Mucosa of stomach (tissue), 1 donor: ENCODE results near the gene SKP2.
"Not testable (repeated sequence)": the region's sequence is repeated elsewhere in the genome, so short reads cannot be mapped to it uniquely, and the experiment has no call there.

ENCODE experiments used
- H3K27me3 ChIP-seq: one replicate; pipeline ENCODE4 v1.7.0; 2013; ENCODE audit warnings: mild to moderate bottlenecking, low read length; ENCODE audit not compliant: control insufficient read depth, insufficient read depth
- H3K36me3 ChIP-seq: one replicate; pipeline ENCODE4 v1.7.0; 2013; ENCODE audit warnings: low read length; ENCODE audit not compliant: control insufficient read depth, insufficient read depth
- H3K4me1 ChIP-seq: one replicate; pipeline ENCODE4 v1.7.0; 2013; ENCODE audit warnings: mild to moderate bottlenecking, low read length; ENCODE audit not compliant: control insufficient read depth, insufficient read depth
- H3K4me3 ChIP-seq: one replicate; pipeline ENCODE4 v1.7.0; 2013; ENCODE audit warnings: low read length
- H3K9ac ChIP-seq: one replicate; pipeline ENCODE4 v1.7.0; 2013; ENCODE audit warnings: mild to moderate bottlenecking, low read length, moderate library complexity
- H3K9me3 ChIP-seq: one replicate; pipeline ENCODE4 v1.7.0; 2013; ENCODE audit warnings: mild to moderate bottlenecking, low read length, moderate library complexity; ENCODE audit not compliant: control insufficient read depth
- donor health status: Pancreatic carcinoma.

The SKP2 gene

DNA sequence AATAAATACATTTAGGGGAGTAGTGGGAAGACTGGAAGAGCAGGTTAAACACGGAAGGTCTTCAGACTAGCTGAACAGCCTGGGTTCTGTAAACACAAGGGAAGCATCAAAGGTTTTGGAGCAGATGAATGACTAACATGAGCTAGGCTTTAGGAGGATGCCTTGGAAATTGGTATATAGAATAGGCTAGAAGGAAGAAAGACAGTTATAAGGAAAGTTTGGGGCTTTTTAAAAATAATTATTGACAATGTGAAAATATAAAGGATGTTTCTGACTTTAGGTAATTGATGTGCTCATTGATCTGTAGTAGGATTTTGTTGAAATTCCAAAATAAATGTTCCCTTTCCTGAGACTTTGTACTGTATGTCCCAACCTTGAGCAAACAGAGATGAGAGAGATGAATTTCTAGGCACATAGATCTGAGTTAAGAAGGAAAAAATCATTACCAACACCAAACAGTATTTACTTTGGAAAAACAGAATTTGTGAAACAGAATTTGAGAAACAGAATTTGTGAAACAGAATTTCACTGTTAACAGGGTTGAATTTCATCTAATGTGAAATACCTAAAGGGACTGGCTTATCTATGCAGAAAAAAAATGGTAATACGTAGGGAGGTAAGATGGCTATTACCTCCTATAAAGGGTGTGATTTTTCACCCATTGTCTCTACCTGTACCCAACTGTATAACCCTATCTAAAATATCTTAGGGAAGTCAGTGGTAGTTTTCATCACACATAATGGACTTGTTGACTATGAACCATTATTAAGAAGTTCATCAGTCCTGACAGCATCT is 28.8 kb downstream of the SKP2 start:
- no peak overlapping the region for H3K9ac ChIP-seq
- H3K36me3 ChIP-seq = no peaks in the 10 kb centered on the region
- no peak overlapping the region for H3K4me3 ChIP-seq
- H3K27me3 ChIP-seq = no peaks in the 10 kb centered on the region
- no peaks in the 10 kb centered on the region for H3K9me3 ChIP-seq
- H3K4me1 ChIP-seq = peaks cover 3% of the 10 kb centered on the region

DNA sequence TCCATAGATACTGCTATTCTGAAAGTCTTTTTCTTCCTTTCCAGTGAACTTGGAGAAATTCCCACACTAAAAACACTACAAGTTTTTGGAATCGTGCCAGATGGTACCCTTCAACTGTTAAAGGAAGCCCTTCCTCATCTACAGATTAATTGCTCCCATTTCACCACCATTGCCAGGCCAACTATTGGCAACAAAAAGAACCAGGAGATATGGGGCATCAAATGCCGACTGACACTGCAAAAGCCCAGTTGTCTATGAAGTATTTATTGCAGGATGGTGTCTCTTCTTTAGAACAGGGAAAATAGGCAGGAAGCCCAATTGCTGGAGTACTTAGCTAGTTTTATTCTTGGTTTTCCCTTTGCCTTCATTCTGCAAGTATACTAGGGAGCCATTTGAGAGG is 29.9 kb downstream of the SKP2 start:
- H3K9ac ChIP-seq = no peak overlapping the region
- no peaks in the 10 kb centered on the region for H3K27me3 ChIP-seq
- no peaks in the 10 kb centered on the region for H3K36me3 ChIP-seq
- H3K9me3 ChIP-seq = no peaks in the 10 kb centered on the region
- peaks cover 3% of the 10 kb centered on the region for H3K4me1 ChIP-seq
- H3K4me3 ChIP-seq = no peak overlapping the region

- not testable (repeated sequence) for H3K9me3 ChIP-seq, H3K9ac ChIP-seq, H3K4me1 ChIP-seq, H3K4me3 ChIP-seq, H3K36me3 ChIP-seq, H3K27me3 ChIP-seq
Observed at GRCh38 chr5:36184408-36184807, 32.5 kb downstream of the SKP2 start.

GRCh38 chr5:36193746-36194145 is 41.8 kb downstream of the SKP2 start:
- Histone ChIP-seq H3K27me3 (no peaks in the 10 kb centered on the region), H3K36me3 (no peaks in the 10 kb centered on the region), H3K4me3 (no peak overlapping the region)

DNA sequence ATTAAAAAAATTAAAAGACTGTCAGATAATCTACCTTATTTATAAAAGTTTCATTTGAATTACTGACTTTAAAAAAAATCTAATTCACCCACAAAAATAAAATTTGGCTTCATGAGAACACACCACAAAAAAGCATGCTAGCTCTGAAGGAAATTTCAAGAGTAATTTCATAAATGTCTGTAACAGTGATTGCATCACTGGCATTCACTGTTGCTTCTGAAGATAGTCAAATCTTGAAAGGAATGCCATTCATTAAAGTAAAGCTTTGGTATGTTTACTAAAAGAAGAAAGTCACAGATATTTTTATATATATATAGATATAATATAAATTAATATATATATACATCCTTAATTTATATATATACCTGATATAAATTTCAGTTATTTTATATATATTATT is 46.4 kb downstream of the SKP2 start:
- no peak overlapping the region for H3K4me3 ChIP-seq
- H3K36me3 ChIP-seq = no peaks in the 10 kb centered on the region
- H3K9ac ChIP-seq = no peak overlapping the region
- H3K27me3 ChIP-seq = no peaks in the 10 kb centered on the region
- no peaks in the 10 kb centered on the region for H3K9me3 ChIP-seq
- H3K4me1 ChIP-seq = no peaks in the 10 kb centered on the region

More at GRCh38 chr5:36193746-36194145, 41.8 kb downstream of the SKP2 start:
- H3K4me1 ChIP-seq = no peaks in the 10 kb centered on the region
- H3K9me3 ChIP-seq = no peaks in the 10 kb centered on the region
- no peak overlapping the region for H3K9ac ChIP-seq

- not testable (repeated sequence) for H3K27me3 ChIP-seq, H3K9ac ChIP-seq, H3K4me3 ChIP-seq, H3K4me1 ChIP-seq, H3K36me3 ChIP-seq, H3K9me3 ChIP-seq
Observed at GRCh38 chr5:36198783-36199182, 46.9 kb downstream of the SKP2 start.

- H3K9me3 ChIP-seq = no peaks in the 10 kb centered on the region
- no peak overlapping the region for H3K9ac ChIP-seq
- H3K4me1 ChIP-seq = no peaks in the 10 kb centered on the region
- no peak overlapping the region for H3K4me3 ChIP-seq
- H3K27me3 ChIP-seq = no peaks in the 10 kb centered on the region
- H3K36me3 ChIP-seq = no peaks in the 10 kb centered on the region
Observed at GRCh38 chr5:36199620-36200019, 47.7 kb downstream of the SKP2 start.

DNA sequence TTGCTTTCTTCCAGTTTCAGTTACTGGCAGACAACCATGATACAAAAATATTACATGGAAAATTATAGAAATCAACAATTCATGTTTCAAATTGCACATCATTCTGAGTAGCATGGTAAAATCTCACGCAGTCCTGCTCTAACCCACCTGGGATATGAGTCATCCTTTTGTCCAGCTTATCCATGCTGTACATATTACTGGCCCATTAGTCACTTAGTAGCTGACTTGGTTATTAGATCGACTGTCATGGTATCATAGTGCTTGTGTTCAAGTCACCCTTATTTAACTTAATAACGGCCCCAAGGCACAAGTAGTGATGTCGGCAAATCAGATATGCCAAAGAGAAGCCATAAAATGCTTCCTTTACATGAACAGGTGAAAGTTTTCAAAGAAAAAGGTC is 48.6 kb downstream of the SKP2 start:
- Histone ChIP-seq H3K4me1 (no peaks in the 10 kb centered on the region), H3K36me3 (no peaks in the 10 kb centered on the region), H3K9ac (no peak overlapping the region), H3K9me3 (no peaks in the 10 kb centered on the region), H3K27me3 (no peaks in the 10 kb centered on the region), H3K4me3 (no peak overlapping the region)

DNA sequence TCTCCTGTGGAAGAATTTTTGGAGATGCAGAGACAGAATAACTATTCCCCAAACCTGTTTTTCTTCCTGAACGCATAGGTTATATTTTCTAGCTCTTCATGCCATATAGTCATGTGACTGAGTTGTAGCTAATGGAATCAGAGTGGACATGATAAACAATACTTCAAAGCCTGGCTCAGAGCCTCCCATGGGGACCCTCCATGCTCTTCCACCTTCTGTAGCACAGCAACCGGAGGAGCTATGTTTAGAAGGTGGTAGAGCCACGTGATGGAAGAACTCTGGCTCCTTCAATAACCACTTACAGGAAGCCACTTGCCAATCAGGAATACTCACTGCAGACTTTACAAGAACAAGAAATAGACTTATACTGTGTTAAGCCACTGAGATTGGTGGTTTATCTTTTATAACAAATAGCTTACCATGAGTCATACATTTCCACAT is 50.6 kb downstream of the SKP2 start:
- H3K36me3 ChIP-seq = no peaks in the 10 kb centered on the region

GRCh38 chr5:36205329-36205728 is 53.4 kb downstream of the SKP2 start:
- H3K36me3 ChIP-seq = no peaks in the 10 kb centered on the region
- no peaks in the 10 kb centered on the region for H3K27me3 ChIP-seq

More for the DNA sequence above, 50.6 kb downstream of the SKP2 start:
- Histone ChIP-seq H3K9ac (no peak overlapping the region), H3K9me3 (no peaks in the 10 kb centered on the region), H3K4me3 (no peak overlapping the region), H3K4me1 (no peaks in the 10 kb centered on the region), H3K27me3 (no peaks in the 10 kb centered on the region)

DNA sequence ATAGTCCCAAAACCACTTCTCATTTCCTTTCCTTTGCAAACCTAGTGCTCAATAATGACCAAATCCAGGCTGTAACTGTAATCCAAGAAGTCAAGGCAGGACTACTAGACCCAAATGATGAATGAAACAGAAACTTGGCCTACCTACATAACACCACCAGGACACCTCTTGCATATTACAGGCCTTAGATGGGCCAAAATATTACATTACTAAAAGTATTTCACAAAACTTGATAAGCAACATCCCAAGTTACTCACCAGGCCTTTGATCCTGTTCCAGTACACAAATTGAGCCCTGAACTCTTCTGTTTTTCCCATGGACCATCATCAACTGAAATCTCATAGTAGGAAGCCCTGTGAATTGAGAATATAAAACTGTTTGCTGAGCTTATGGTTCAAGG is 55.0 kb downstream of the SKP2 start:
- Histone ChIP-seq H3K27me3 (no peaks in the 10 kb centered on the region), H3K36me3 (no peaks in the 10 kb centered on the region), H3K4me1 (no peaks in the 10 kb centered on the region), H3K4me3 (no peak overlapping the region), H3K9ac (no peak overlapping the region), H3K9me3 (no peaks in the 10 kb centered on the region)

More at GRCh38 chr5:36205329-36205728, 53.4 kb downstream of the SKP2 start:
- Histone ChIP-seq H3K4me1 (no peaks in the 10 kb centered on the region), H3K9ac (no peak overlapping the region), H3K4me3 (no peak overlapping the region), H3K9me3 (no peaks in the 10 kb centered on the region)

- Histone ChIP-seq H3K4me1 (no peaks in the 10 kb centered on the region), H3K9me3 (no peaks in the 10 kb centered on the region), H3K9ac (no peak overlapping the region), H3K4me3 (no peak overlapping the region), H3K27me3 (no peaks in the 10 kb centered on the region), H3K36me3 (no peaks in the 10 kb centered on the region)
Observed at GRCh38 chr5:36208786-36209185, 56.9 kb downstream of the SKP2 start.

GRCh38 chr5:36209664-36210063 is 57.8 kb downstream of the SKP2 start:
- Histone ChIP-seq H3K27me3 (no peaks in the 10 kb centered on the region), H3K9ac (no peak overlapping the region), H3K36me3 (no peaks in the 10 kb centered on the region), H3K4me3 (no peak overlapping the region), H3K9me3 (no peaks in the 10 kb centered on the region), H3K4me1 (no peaks in the 10 kb centered on the region)
